SH-SY5Y (cell line): ENCODE data around the gene SLC10A7.

Source experiments
- GATA2 ChIP-seq: IDR thresholded peaks from 2 replicates; pipeline ENCODE4 v1.6.1; 2011; ENCODE audit warnings: mild to moderate bottlenecking, low read depth, low read length
- GATA3 ChIP-seq: IDR thresholded peaks from 2 replicates; pipeline ENCODE4 v1.6.1; 2011; ENCODE audit warnings: low read depth, mild to moderate bottlenecking, low read length, moderate library complexity

DNA sequence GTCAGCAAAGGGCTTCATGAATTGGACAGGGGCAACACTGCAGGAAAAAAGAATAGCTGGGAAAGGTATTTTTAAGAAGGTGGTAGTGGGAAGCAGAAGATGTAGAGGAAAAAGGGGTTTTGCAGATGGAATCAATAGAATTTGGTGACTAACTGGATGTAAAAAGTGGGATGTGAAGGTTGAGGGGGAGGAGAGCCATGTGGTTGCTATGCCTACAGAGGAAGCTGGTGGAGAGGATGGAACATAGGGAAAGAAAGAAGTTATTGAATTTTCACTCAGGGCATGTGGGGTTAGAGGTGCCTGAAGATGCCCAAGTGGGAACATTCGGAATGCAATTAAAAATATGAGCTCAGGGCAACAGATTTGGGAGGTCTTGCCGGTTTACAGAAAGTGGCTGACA is 274.4 kb downstream of the SLC10A7 start:
- TF ChIP-seq GATA2 (no peak), GATA3 (no peak)
